Measurements from ENCODE around the gene TRDN.

GRCh38 chr6:123418071-123418470 lies 218.7 kb downstream of the TRDN start:
- TF ChIP-seq ZNF274 (IDR thresholded peaks at IDR 0.05; ENCODE audit: low read depth, low read length) (no peak), SUZ12 (IDR thresholded peaks at IDR 0.05; ENCODE audit: extremely low read depth, insufficient read depth, insufficient read length) (no peak)

Measured in NT2/D1 (cell line).